ENCODE results near the gene ATP6V0E2.

DNA sequence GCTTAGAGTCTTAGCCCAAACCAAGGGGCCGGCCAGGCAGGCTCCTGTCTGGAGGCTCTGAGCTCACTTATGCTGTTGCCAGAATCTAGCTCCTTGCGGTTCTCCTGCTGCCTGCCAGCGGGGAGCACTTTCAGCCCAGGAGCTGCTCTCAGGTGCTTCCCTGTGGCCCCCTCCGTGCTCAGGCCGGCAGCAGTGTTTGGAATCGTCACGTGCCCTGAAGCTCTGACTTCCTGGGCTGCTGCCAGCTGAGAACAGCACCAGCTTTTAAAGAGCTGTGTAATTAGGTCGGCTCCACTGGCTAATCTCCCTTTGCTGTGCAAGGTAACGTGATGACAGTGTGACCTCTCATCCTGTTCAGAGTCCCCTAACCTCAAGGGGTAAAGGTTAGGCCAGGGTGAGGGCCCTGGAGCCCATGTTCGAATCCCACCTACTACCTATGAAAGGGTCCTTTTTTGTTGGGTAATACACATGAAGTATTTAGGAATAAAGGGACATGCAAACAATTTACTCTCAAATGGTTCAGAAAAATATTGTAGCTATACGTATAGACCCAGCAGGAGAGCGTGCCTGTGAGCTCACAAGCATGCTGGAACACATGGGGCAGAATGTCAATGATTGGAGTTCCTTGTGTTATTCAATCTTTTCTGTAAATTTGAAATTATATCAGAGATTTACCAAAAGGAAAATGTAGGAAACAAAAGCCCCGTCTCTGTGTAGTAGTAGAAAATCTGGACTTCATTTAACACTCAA is 19.0 kb upstream of the ATP6V0E2 start:
- TF ChIP-seq, protein P1, sequence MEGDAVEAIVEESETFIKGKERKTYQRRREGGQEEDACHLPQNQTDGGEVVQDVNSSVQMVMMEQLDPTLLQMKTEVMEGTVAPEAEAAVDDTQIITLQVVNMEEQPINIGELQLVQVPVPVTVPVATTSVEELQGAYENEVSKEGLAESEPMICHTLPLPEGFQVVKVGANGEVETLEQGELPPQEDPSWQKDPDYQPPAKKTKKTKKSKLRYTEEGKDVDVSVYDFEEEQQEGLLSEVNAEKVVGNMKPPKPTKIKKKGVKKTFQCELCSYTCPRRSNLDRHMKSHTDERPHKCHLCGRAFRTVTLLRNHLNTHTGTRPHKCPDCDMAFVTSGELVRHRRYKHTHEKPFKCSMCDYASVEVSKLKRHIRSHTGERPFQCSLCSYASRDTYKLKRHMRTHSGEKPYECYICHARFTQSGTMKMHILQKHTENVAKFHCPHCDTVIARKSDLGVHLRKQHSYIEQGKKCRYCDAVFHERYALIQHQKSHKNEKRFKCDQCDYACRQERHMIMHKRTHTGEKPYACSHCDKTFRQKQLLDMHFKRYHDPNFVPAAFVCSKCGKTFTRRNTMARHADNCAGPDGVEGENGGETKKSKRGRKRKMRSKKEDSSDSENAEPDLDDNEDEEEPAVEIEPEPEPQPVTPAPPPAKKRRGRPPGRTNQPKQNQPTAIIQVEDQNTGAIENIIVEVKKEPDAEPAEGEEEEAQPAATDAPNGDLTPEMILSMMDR (IDR thresholded peaks at IDR 0.05) = no peak
- no peak for TF ChIP-seq ETV6 (CRISPR knock-in tag; IDR thresholded peaks at IDR 0.05)
- TF ChIP-seq, protein P2, sequence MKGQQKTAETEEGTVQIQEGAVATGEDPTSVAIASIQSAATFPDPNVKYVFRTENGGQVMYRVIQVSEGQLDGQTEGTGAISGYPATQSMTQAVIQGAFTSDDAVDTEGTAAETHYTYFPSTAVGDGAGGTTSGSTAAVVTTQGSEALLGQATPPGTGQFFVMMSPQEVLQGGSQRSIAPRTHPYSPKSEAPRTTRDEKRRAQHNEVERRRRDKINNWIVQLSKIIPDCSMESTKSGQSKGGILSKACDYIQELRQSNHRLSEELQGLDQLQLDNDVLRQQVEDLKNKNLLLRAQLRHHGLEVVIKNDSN (CRISPR knock-in tag; IDR thresholded peaks at IDR 0.05) = peak; percentile 90
- TF ChIP-seq JUN (CRISPR knock-in tag; IDR thresholded peaks at IDR 0.05) = no peak
- no peak for TF ChIP-seq GRHL2 (CRISPR knock-in tag; IDR thresholded peaks at IDR 0.05; ENCODE audit: insufficient replicate concordance, severe bottlenecking)
- TF ChIP-seq NR1H2 (CRISPR knock-in tag; IDR thresholded peaks at IDR 0.05) = no peak
- TF ChIP-seq CBFB (CRISPR knock-in tag; IDR thresholded peaks at IDR 0.05; ENCODE audit: low read depth) = no peak
- TF ChIP-seq, protein P3, sequence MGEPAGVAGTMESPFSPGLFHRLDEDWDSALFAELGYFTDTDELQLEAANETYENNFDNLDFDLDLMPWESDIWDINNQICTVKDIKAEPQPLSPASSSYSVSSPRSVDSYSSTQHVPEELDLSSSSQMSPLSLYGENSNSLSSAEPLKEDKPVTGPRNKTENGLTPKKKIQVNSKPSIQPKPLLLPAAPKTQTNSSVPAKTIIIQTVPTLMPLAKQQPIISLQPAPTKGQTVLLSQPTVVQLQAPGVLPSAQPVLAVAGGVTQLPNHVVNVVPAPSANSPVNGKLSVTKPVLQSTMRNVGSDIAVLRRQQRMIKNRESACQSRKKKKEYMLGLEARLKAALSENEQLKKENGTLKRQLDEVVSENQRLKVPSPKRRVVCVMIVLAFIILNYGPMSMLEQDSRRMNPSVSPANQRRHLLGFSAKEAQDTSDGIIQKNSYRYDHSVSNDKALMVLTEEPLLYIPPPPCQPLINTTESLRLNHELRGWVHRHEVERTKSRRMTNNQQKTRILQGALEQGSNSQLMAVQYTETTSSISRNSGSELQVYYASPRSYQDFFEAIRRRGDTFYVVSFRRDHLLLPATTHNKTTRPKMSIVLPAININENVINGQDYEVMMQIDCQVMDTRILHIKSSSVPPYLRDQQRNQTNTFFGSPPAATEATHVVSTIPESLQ (CRISPR knock-in tag; IDR thresholded peaks at IDR 0.05) = no peak
- no peak for TF ChIP-seq RELA (CRISPR knock-in tag; IDR thresholded peaks at IDR 0.05; ENCODE audit: borderline replicate concordance)
- TF ChIP-seq, protein P4, sequence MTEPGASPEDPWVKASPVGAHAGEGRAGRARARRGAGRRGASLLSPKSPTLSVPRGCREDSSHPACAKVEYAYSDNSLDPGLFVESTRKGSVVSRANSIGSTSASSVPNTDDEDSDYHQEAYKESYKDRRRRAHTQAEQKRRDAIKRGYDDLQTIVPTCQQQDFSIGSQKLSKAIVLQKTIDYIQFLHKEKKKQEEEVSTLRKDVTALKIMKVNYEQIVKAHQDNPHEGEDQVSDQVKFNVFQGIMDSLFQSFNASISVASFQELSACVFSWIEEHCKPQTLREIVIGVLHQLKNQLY (CRISPR knock-in tag; IDR thresholded peaks at IDR 0.05) = no peak

Data from WTC11 (cell line).